HG03439 (cell line): ENCODE results near the gene CD27.
"Not testable (repeated sequence)": the region's sequence is repeated elsewhere in the genome, so short reads cannot be mapped to it uniquely, and the experiment has no call there.

Experiments used
- ATAC-seq: cut with Tn5 transposase; IDR thresholded peaks from one replicate; pipeline ENCODE4 v1.9.1; 2021; ENCODE audit warnings: mild to moderate bottlenecking, moderate library complexity; ENCODE audit not compliant: unreplicated experiment

CD27 gene

GRCh38 chr12:6478416-6478815 is 33.7 kb downstream of the CD27 start:
- no peak for ATAC-seq

GRCh38 chr12:6488240-6488639 is 43.5 kb downstream of the CD27 start:
- no peak for ATAC-seq

- no peak for ATAC-seq
Measured at GRCh38 chr12:6489449-6489848, 44.7 kb downstream of the CD27 start.

- not testable (repeated sequence) for ATAC-seq
Measured at GRCh38 chr12:6490673-6491072, 45.9 kb downstream of the CD27 start.

GRCh38 chr12:6492838-6493496 is 48.2 kb downstream of the CD27 start, which contains the start of gene MRPL51:
Gene MRPL51 (minus strand): TSS chr12:6493262. CDS start chr12:6493136, 126 bp downstream.
- ATAC-seq = peak; percentile 67

GRCh38 chr12:6493497-6494257 is 48.9 kb downstream of the CD27 start, which contains the start of gene NCAPD2:
Gene NCAPD2 (plus strand): TSS chr12:6494102. CDS start chr12:6495099, 997 bp downstream.
- ATAC-seq = peak; percentile 84

GRCh38 chr12:6494258-6494743 is 49.5 kb downstream of the CD27 start:
- no peak for ATAC-seq

GRCh38 chr12:6494968-6495367 is 50.2 kb downstream of the CD27 start:
- ATAC-seq = no peak

- not testable (repeated sequence) for ATAC-seq
Measured at GRCh38 chr12:6497291-6497690, 52.5 kb downstream of the CD27 start.

GRCh38 chr12:6500466-6500865 is 55.7 kb downstream of the CD27 start:
- ATAC-seq = no peak
